Stimulated activated naive CD8-positive, alpha-beta T cell treated with anti-CD3 and anti-CD28 coated beads, Interleukin-15, Interleukin-2, amounts not matched to agents 100 U/mL and 50 U/mL, for 24 hours (primary cell): ENCODE results near the gene SRGAP2C.
A peak's percentile ranks its signal among the peaks of the same experiment; 100 is the strongest.
"Not testable (repeated sequence)": the region's sequence is repeated elsewhere in the genome, so short reads cannot be mapped to it uniquely, and the experiment has no call there.

ENCODE experiments used
- ATAC-seq: fragments of 150-1000 bp; cut with Tn5 transposase; one replicate; pipeline ENCODE4 v1.10.0; 2021
- DNase-seq: peaks from one replicate; pipeline ENCODE4 v3.0.0; 2021

SRGAP2C gene

DNA sequence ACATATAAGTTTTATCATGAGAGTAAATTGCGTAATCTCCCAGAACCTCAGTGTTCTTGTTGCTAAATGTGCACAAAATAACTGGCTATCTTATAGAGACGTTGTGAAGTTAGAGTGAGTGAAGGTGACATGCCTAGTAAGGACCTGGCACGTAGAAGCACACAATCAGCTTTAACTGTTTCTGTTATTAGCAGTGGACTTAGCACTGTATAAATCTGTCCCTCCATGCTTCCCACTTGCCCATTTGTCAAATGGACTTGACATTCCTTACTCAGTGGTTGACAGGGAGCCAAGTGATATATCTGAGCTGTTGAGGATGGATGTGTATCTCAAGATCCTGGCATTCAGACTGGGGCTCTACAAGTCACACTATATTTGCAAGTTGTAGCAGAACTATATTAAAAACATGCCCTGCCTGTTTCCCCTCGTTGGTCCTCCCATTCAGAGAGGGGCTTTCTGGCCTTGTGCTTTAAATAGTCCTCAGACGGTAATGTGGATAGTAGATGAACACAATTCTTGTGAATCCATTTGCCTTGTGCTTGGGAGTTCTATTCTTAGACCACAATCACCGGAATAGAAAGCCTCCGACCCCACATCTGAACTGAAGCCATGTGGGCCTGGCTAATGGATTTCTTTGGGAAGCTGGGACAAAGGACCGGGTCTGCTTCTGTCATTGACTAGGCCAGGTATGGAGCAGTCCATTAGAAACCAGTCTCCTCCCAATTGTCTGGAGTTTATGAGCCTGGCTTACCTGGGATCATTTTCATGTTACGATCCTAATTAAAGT, 43.0 kb downstream of the SRGAP2C start:
- not testable (repeated sequence) for DNase-seq, ATAC-seq

DNA sequence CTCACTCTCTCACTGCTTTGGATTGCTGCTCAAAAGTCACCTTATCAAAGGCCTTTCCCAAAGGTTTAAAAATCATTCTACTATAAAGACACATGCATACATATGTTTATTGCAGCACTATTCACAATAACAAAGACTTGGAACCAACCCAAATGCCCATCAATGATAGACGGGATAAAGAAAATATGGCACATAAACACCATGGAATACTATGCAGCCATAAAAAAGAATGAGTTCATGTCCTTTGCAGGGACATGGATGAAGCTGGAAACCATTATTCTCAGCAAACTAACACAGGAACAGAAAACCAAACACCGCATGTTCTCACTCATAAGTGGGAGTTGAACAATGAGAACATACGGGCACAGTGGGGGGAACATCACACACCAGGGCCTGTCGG, 45.9 kb downstream of the SRGAP2C start:
- ATAC-seq, DNase-seq: not testable (repeated sequence)

DNA sequence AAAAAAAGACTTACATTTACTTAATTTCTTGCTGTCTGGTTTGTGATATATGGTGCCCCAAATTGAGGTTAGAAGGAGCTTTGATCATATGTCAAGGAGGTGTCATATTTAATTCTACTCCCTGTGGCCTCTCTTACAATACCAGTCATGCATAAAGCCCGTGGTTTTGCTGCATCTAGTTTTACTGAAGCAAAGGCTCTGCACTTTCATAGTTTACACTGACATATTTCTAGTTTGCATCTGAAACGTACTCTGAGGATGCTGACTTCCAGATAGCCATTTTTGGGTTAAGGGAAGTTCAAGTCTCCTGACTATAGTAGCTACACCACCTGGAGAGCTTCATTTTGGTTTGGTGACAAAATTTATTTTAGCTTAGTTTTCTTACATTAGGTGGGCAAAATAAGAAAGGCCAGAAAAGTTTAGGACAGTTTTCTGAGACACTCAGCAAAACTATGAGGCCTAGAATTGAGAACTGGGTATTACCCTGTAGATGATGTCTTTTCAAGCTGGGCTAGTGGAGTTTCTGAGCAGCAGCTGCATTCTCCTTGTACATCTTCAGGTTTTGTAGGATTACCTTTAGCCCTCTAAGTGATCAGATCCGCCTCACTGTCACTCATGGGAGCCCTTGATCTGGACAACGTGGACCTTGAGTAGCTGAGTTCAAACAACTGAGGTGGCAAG, 47.8 kb downstream of the SRGAP2C start:
- peak; percentile 81 for ATAC-seq
- DNase-seq, result not testable (repeated sequence)

DNA sequence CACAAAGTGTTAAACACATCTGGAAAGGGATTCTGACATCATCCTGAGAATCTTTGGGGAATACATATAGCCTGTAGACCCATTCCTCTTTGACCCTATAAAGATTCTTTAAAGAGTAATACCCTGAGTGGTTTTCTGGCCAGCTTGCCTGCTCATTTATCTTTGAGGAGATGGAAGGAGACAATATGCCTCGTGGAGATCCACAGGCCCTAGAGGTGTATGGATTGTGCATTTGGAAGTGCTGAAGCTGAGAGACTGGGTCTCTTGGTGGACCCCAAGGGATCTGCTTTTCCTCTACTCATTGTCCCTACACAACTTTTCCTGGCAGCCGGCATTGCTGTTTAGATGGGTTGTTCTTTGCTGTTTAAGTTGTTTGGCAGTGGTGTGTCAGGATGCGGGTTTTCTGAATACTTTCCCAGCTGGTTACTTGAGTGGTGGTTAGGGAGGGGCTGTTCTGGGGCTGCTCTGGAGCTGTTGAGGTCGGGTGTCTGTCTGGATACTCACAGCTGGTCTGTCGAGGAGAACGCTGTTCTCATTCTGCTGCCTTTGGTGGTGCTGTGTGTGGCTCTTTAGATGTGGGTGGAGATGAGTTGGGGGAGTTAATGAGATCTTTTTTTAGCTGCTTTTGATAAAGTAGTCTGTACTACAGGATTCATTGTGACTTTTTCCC, 49.5 kb downstream of the SRGAP2C start:
- not testable (repeated sequence) for DNase-seq, ATAC-seq

DNA sequence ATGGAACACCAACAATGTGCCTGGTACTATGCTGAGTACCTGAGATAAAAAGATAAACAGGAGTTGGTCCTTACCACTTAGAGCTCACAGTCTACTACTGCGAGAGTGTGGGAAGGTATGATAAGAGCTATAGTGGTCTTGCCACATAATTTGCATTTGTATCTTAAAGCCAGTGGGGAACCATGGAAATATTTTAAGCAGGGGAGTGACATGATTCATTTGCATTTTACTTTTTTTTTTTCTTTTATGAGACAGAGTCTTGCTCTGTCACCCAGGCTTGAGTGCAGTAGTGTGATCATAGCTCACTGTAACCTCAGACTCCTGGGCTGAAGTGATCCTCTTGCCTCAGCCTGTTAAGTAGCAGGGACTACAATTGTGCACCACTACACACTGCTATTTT, 53.6 kb downstream of the SRGAP2C start:
- ATAC-seq, result peak; percentile 96
- DNase-seq, result peak; percentile 4

DNA sequence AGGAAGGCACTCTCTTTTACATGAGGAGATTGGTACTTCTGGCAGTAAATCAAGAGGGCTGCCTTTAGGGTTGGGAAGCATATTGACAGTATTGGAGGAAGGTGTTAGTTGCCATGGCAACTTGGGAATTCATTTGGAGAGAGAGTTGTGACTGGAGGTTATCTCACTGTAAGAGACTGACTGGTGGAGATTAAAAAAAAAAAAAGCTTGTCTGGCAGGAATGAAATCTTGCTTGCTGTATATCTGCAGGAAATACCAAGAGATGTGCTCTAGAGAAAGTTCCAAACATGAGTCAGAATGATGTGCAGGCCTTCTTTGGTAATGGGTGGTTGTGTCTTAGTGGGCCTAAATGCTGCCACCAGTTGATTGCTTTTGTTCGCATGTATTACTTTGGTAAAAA, 59.1 kb downstream of the SRGAP2C start:
- DNase-seq, result not testable (repeated sequence)
- peak; percentile 43 for ATAC-seq

DNA sequence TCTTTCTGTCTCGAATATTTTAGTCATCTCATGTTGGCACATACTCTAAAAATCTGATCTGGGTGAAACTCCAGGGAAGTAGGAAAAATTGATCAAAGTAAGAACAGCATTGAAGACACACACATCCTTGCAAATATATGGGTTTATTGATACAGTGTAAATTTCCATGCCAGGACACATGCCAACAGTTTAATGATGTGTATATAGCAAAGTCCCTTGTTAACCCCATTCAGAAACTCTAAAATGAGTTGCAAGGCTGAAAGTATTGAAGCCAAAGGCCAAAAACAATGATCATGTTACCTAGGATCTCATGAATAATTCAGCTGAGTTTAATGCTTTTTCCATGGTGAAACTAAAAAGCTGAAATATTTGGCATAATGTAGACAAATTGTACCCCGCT, 61.6 kb downstream of the SRGAP2C start:
- DNase-seq, ATAC-seq: not testable (repeated sequence)

DNA sequence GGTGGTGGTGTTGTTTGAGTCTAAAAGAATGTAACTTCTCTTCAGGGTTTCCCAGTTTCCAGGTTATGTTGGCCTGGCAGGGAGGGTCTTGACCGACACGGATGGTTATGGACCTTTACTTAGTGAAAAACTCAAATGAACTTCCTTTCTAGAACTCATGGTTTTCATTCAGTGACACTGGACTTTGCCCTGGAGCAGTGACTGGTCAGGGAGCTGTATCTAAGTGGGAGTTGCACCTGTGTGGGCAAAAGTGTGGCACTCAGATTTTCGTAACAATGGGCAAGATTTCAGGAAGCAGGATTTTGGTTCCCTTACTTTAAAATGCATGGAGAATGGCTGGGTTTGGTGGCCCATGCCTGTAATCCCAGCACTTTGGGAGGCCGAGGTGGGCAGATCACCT, 67.9 kb downstream of the SRGAP2C start:
- not testable (repeated sequence) for DNase-seq, ATAC-seq

DNA sequence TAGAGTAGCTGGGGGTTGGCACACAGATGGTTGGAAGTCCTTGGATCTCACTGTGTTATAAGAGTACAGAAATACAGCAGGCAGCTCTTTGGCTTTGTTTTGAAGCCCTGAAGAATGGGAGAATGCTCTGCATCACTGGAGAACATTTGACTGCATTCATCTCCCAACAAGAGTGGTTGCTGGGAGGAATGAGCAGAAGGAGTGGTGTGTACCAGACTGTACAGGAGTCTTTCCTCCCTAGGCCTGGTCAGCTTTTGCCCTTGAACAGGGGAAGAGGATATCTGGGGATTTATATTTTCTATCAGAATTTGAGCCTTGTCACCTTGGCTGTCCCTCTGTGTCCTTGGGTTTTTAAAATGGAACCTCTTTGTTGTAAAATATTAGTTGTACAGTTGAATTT, 69.8 kb downstream of the SRGAP2C start:
- not testable (repeated sequence) for ATAC-seq, DNase-seq

DNA sequence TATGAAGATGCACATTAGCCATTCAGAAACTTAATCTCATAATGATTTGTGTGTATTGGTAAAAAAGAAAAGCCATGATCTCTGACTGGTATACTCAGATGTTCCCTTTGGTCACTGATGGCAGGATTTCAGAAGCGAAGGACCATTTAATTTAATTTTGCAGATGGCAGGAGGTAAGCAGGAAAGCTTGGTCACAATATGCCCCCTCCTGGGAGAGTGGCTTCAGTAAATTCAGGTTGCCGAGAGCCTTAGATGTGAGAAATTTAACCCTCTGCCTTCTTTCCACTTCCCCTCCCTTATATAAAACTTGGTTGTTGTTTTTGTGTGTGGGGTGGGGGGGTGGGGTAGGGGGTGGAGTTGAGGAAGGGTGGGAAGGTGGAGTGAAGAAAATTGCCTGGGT, 72.9 kb downstream of the SRGAP2C start:
- DNase-seq, ATAC-seq: not testable (repeated sequence)

DNA sequence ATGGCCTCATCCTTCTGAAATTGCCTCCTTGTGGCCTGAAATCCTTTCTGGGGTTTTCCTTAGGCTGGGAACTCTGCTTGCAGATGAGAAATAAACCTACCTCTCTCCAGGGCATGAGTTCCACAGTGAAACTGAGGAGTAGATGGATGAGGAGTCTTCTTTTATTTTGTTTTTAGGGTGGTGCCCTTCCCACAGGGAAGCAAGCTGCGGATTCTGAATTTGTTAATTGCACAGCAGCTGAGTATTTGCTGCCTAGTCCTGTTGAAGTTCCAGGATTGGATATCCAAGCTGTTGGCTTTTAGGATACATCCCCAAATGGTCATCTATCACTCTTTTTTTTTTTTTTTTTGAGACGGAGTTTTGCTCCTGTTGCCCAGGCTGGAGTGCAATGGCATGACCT, 73.4 kb downstream of the SRGAP2C start:
- DNase-seq, ATAC-seq: not testable (repeated sequence)

DNA sequence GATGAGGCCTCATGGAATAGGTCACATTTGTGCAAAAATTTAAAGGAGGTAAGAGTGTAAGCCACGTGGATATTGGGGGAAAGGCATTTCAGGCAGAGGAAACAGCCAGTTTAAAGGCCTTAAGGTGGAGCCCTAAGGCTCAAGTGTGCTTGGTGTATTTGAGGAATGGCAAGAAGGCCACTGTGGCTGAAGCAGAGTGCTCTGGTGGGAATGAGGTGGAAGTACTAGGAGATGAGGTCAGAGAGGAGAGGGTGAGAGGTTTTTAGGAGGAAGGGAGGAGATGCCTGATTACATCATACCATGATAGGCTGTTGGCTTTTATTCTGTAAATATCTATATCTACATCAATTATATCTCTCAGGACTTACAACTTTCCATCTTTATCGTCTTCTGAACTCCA, 75.4 kb downstream of the SRGAP2C start:
- DNase-seq, ATAC-seq: not testable (repeated sequence)

DNA sequence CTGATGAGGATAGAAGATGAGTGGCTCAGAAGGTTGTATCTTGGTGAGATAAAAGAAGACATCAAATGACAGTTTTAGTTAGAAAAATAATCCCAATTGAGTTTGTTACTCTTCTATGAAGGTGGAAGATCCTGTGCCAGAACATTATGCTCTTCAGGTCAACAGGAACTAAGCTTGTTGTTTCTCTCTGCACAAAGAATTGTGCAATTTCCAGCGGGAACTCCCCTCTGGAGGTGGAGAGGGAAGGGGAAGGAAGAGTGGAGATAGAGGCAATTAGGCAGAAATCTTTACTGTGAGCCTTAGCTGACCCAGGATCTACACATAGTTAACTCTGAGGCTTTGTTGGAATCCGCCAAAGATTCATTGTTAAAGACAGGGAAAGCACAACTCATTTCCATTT, 77.4 kb downstream of the SRGAP2C start:
- not testable (repeated sequence) for DNase-seq, ATAC-seq

DNA sequence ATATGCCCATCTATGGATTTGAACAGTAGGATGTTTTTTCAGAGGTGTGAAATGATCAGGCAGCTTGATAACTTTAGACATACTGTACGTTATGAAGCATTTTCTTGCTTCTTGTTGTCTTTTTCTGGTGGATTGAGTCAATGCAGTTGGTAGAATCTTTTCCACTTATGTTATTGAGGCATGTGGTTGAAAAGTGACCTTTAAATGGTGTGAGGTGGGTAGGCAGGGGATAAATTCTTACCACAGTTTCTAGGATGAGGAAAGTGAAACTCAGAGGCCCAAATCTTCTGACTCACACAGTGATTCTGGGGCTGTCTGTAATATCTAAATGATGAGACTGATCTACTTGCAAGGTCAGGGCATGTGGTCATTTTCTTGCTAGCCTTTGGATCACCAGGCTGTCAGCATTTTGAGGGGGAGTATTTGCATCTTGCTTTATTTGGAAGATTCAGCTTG, 79.0 kb downstream of the SRGAP2C start:
- DNase-seq (peak; percentile 3), ATAC-seq (peak; percentile 95)

DNA sequence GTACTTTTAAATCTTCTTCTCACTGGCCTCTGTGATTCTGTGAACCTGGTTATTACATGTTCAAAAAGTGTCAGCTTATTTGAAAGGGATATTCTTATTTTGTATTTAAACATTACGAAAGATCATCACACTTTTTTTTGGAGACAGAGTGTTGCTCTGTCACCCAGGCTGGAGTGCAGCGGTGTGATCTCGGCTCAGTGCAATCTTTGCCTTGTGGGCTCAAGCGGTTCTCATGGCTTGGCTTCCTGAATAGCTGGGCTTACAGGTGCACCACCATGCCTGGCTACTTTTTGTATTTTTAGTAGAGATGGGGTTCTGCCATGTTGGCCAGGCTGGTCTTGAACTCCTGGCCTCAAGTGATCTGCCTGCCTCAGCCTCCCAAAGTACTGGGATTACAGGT, 82.3 kb downstream of the SRGAP2C start:
- not testable (repeated sequence) for DNase-seq, ATAC-seq

DNA sequence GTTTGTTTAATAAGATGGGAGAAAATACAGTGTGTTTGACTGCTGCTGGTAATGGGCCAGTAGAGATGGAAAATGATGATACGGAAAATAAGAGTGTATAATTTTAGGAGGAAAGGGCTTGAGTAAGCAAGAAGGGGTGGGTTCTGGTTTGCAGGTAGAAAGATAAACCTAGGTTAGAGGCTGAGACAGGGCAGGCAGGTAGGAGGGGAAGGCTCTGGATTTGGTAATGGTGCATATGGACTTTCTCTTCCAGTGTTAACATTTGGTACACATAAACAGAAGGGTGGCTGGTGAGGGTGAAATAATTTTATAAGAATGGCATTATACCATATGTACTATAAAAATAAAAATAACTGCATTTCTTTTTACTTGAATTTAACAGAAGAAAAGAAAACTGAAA, 84.5 kb downstream of the SRGAP2C start:
- DNase-seq, result not testable (repeated sequence)
- peak; percentile 28 for ATAC-seq

DNA sequence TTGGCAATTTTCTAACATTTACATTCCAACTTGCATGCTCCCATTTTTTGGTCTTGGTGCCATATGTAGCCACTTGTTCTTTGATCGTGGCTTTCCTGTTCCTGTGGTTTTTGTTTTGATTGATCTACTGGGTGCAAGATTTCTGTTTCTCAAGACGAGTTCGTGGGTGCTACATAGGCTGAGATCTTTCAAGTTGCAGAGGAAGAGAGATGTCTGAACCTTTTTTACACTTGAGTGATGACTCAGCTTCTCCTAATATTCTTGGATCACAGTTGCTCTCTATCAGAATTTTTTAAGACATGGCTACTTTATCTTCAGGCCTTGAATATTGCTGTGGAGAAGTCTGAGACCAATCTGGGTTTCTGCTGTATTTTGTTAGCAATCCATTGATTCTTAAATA, 85.2 kb downstream of the SRGAP2C start:
- ATAC-seq, result peak; percentile 58
- not testable (repeated sequence) for DNase-seq

DNA sequence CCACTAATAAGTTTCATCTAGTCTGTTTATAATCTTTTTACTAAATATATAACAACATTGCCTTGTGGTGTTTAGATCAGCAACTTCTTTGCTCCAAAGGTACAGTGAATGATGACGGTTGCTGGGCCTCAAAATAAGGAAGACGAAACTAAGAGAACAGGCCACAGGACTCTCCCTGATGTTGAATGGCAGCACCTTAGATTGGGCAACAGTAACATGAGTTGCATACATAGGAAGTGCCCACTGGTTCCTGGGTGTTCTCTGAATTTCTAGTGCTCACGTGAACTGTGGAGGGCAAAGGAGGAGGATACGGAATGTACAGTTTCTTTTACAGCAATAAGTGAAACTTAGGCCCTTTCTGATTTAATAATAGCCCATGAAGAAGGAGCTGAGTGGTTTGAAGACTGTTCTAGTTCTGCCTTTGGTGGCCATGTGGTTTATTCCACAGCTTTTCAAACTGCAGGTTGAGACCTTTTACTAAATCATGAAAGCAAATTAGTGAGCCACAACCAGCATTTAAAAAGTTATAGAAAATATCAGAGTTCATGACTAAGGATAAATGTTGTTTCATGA, 86.5 kb downstream of the SRGAP2C start:
- peak; percentile 47 for ATAC-seq
- DNase-seq, result not testable (repeated sequence)

DNA sequence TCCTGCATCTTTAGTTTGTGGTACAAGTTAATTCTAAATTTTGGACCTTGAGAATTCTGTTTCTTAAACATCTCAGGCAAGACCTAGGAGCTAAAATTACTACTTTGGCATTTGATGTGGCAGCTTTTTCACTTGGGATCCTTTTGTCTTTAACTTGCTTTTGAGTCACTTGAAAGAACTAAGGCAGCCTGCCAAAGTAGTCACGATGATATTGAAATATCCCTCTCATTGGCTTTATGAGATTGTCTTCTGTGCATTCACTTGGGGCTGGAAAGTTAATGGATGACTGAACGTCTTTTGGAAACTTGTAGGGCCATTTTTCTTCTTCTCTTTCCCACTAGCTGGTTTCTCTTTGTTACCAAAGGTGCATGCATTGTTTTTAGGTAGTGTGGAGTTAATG, 90.7 kb downstream of the SRGAP2C start:
- not testable (repeated sequence) for DNase-seq, ATAC-seq

DNA sequence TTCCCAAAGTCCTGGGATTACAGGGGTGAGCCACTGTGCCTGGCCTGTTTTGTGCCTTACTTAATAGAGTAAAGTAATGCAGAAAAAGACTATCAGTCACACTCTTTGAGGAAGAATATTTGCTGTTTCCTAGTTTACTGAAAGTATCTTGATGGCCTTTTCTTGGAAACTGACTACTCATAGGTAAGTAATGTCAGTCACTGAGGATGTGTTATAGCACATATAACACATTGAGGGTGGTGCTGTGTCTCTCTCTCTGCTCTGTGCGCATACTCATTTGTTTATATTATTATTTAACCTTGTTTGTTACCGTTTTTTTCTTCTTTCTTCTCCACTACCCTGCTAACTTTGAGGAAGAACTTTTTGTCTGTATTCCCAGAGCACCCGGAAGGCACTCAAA, 93.4 kb downstream of the SRGAP2C start:
- not testable (repeated sequence) for ATAC-seq, DNase-seq

DNA sequence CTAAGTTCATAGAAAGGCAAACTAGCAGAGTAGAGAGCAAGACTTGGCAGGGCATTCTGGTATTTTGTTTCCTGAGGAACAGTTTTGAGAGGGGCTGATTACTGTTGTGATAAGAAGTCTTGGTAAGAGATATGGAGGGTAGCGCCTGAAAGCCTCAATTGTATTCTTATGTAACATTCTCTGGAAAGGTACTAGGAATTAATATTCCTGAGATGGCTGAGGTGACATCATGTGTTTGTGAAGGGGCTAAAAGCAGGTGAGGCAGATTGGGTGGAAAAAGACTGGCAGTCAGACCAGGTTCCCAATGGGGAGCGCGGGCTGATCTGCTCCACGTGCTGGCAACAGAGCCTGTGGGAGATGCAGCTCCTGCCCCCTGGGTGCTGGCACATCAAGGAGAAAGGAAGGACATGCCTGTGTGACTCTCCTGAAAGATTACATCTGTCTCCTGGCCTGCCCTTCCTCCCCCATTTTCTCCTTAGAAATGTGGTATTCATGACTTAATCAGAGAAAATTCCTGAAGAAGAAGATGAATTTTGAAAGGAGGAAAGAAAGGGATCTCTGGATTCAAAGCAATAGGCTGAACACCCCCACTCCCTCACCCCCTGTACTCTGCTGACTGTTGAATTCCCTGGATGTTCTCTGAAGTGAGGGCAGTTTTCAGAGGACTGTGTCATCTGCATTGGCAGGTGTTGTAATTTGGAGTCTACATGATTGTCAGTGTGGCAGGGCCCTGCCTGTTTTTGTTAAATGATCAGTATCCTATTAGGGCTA, 94.2 kb downstream of the SRGAP2C start:
- not testable (repeated sequence) for DNase-seq, ATAC-seq
